A673 (cell line): Measurements from ENCODE around the gene OR5V1.

ENCODE experiments used
- EZH2 ChIP-seq: fragments of 200-600 bp; sonication (generic); IDR thresholded peaks from 2 replicates; pipeline ENCODE4 v1.6.1; 2017; ENCODE audit warnings: borderline replicate concordance, low read depth, mild to moderate bottlenecking, mixed read lengths, antibody characterized with exemption, low read length; ENCODE audit not compliant: poor library complexity, severe bottlenecking
- TF ChIP-seq, protein P1 (sequence below): fragments of 300-800, 200-600 bp; sonication (generic); conservative IDR thresholded peaks from 2 replicates; pipeline ENCODE4 v1.5.1; 2017; ENCODE audit warnings: low read depth, mild to moderate bottlenecking, antibody characterized with exemption, low read length, moderate library complexity, mixed read lengths

DNA sequence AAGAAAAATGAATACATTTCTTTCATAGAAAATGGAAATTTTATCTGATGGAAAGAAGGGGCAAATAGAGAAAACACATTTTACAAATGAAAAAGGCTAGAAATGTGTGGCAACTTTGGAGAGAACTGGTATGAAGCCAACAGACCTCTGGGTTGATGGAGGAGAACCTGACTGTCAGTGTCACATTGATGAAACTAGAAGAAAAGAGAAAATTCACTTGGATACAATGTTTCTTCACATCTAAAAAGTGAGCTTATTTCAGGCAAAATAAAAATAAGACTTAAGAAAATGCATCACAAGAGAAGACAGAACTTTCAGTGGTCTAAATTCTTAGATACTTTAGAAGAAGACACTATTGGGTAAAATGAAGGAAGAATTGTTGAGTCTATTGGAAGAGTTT lies 26.7 kb upstream of the OR5V1 start, which contains the start of gene OR12D2:
- TF ChIP-seq, protein P1, sequence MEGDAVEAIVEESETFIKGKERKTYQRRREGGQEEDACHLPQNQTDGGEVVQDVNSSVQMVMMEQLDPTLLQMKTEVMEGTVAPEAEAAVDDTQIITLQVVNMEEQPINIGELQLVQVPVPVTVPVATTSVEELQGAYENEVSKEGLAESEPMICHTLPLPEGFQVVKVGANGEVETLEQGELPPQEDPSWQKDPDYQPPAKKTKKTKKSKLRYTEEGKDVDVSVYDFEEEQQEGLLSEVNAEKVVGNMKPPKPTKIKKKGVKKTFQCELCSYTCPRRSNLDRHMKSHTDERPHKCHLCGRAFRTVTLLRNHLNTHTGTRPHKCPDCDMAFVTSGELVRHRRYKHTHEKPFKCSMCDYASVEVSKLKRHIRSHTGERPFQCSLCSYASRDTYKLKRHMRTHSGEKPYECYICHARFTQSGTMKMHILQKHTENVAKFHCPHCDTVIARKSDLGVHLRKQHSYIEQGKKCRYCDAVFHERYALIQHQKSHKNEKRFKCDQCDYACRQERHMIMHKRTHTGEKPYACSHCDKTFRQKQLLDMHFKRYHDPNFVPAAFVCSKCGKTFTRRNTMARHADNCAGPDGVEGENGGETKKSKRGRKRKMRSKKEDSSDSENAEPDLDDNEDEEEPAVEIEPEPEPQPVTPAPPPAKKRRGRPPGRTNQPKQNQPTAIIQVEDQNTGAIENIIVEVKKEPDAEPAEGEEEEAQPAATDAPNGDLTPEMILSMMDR, result no peak
- TF ChIP-seq EZH2, result no peak
